Activated CD8-positive, alpha-beta T cell treated with anti-CD3 and anti-CD28 coated beads for 36 hours (primary cell): ENCODE data around the gene VIPR2. TPM values are rescaled to one million over a fixed set of nuclear protein-coding genes. Genes with fewer than 3 reads are reported as not detected.

Experiments used
- ATAC-seq: fragments of 200-7000 bp; cut with Tn5 transposase; one replicate; pipeline ENCODE4 v1.10.0; 2021; ENCODE audit warnings: mild to moderate bottlenecking, moderate library complexity
- CTCF ChIA-PET: fragments of 350-600 bp; sonication (Branson Sonifier 250); formaldehyde crosslinking; loops from one replicate; lab custom pipeline; 2021; ENCODE audit warnings: antibody characterized with exemption; lab: Charles Lee
- POLR2A ChIA-PET: fragments of 350-600 bp; sonication (Branson Sonifier 250); formaldehyde crosslinking; loops from one replicate; lab custom pipeline; 2021; ENCODE audit warnings: antibody characterized with exemption; lab: Charles Lee
- DNase-seq: peaks from one replicate; pipeline ENCODE4 v3.0.0-alpha.2; 2020
- H3K27ac Mint-ChIP-seq: one replicate; pipeline ENCODE4 v1.8.0; 2021; ENCODE audit warnings: mild to moderate bottlenecking, mixed read lengths
- H3K27me3 Mint-ChIP-seq: one replicate; pipeline ENCODE4 v1.8.0; 2021; ENCODE audit warnings: mixed read lengths
- H3K36me3 Mint-ChIP-seq: one replicate; pipeline ENCODE4 v1.8.0; 2021; ENCODE audit warnings: low read depth, mixed read lengths
- H3K4me1 Mint-ChIP-seq: one replicate; pipeline ENCODE4 v1.8.0; 2021; ENCODE audit warnings: low read depth, mixed read lengths
- H3K4me3 Mint-ChIP-seq: one replicate; pipeline ENCODE4 v1.8.0; 2021; ENCODE audit warnings: mild to moderate bottlenecking, moderate library complexity, mixed read lengths
- H3K9me3 Mint-ChIP-seq: one replicate; pipeline ENCODE4 v1.8.0; 2021; ENCODE audit warnings: mixed read lengths
- intact Hi-C: fragments of 100-400 bp; cut with micrococcal nuclease; formaldehyde crosslinking; loops from one replicate; pipeline ENCODE4 v1.10.0; 2022
- total RNA-seq, 2 experiments: library from RNA; stranded (reverse); gene quantifications; one replicate each; pipeline ENCODE4 v1.2.3, GENCODE V29; 2021
- TF ChIP-seq, protein P1 (sequence below): fragments of 200-600 bp; IDR thresholded peaks from one replicate; pipeline ENCODE4 v1.8.0; 2022; ENCODE audit warnings: antibody characterized with exemption, mild to moderate bottlenecking

The VIPR2 gene
- total RNA-seq, 2 experiments from 2014 or later = 0.09 TPM; not detected in 1

DNA sequence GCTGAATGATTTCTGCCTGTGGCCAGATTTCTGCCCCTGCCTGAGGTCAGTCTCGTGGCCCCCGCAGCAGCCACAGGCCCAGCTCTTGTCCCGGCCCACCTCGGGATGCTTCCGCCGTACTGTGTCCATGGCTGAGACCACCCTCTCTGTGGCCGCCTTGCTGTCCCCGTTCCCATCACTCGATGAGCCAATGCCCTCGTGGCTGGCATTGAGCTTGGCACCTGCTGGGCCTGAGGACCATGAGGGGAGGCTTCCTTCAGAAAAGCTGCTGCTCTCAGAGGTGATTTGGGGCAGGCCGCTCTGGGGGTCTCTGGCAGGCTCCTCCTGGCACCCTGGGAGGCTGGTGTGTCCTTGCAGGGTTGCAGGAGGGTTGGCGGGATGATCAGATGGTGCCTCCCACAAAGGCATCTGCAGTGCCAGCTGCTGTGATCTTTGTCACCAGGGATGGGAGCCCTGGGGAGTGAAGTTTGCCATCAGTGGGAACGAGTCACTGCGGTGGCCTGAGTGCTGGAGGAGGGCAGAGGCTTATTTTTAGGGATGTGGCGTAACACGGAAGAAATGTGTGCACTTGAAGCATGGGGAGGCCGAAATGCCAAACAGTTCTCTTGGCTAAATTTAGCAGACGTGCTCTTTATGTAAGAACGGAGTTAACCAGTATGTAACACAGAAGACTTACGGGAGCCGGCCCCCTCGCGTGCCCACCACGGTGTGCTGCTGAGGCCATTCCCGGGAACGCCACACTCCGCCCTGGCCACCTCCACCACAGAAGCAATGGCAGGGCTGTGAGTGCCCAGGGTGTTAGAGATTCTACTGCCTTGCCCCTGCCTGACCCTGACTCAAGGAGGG, 47.7 kb downstream of the VIPR2 start:
- no peaks in the 10 kb centered on the region for H3K4me1 Mint-ChIP-seq
- intact Hi-C loops = no loop called here
- H3K4me3 Mint-ChIP-seq = no peak overlapping the region
- no peak for ATAC-seq
- H3K27me3 Mint-ChIP-seq = no peaks in the 10 kb centered on the region
- ChIA-PET CTCF (interaction anchor here (0.8 to 1.6 kb wide), 2 partner anchors 49 to 120 kb away, joined by 3 read pairs; no protein-coding TSS in a partner anchor), POLR2A (no interaction called here)
- no peaks in the 10 kb centered on the region for H3K36me3 Mint-ChIP-seq
- DNase-seq = no peak
- H3K9me3 Mint-ChIP-seq = no peaks in the 10 kb centered on the region
- TF ChIP-seq, protein P1, sequence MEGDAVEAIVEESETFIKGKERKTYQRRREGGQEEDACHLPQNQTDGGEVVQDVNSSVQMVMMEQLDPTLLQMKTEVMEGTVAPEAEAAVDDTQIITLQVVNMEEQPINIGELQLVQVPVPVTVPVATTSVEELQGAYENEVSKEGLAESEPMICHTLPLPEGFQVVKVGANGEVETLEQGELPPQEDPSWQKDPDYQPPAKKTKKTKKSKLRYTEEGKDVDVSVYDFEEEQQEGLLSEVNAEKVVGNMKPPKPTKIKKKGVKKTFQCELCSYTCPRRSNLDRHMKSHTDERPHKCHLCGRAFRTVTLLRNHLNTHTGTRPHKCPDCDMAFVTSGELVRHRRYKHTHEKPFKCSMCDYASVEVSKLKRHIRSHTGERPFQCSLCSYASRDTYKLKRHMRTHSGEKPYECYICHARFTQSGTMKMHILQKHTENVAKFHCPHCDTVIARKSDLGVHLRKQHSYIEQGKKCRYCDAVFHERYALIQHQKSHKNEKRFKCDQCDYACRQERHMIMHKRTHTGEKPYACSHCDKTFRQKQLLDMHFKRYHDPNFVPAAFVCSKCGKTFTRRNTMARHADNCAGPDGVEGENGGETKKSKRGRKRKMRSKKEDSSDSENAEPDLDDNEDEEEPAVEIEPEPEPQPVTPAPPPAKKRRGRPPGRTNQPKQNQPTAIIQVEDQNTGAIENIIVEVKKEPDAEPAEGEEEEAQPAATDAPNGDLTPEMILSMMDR = no peak
- no peak overlapping the region for H3K27ac Mint-ChIP-seq

DNA sequence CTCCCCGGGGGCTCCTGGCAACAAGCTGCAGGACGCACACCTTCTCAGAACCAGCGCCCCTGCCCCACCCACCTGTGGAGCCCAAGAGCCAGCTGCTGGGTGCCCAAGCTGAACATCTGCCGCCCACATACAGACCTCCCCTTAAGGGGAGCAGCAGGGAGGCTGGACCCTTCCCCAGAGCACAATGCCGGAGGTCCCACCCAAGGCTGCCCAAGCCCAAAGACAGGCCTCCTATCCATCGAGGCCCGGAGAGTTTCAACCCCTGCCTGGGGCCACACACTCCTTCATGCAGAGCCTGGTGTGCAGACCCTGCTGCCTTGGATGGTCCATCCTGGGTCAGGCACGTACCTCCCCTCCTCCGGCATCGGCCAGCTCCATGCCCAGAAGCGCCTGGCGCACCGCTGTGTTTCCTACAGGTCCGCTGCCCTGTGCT, 48.7 kb downstream of the VIPR2 start:
- no peak for ATAC-seq
- Mint-ChIP-seq H3K4me1 (no peaks in the 10 kb centered on the region), H3K27me3 (no peaks in the 10 kb centered on the region), H3K4me3 (no peak overlapping the region), H3K9me3 (no peaks in the 10 kb centered on the region), H3K27ac (no peak overlapping the region), H3K36me3 (no peaks in the 10 kb centered on the region)
- TF ChIP-seq, protein P1 = no peak
- intact Hi-C loops = no loop called here
- ChIA-PET POLR2A (no interaction called here), CTCF (interaction anchor here (0.8 kb wide), 1 partner anchor 119 kb away, joined by 3 read pairs; no protein-coding TSS in a partner anchor)
- no peak for DNase-seq

- POLR2A ChIA-PET = no interaction called here
- Mint-ChIP-seq H3K27me3 (no peaks in the 10 kb centered on the region), H3K4me3 (no peak overlapping the region), H3K36me3 (no peaks in the 10 kb centered on the region), H3K9me3 (no peaks in the 10 kb centered on the region), H3K27ac (no peak overlapping the region), H3K4me1 (no peaks in the 10 kb centered on the region)
- no peak for ATAC-seq
- TF ChIP-seq, protein P1 = no peak
- DNase-seq = no peak
- intact Hi-C loops = no loop called here
- CTCF ChIA-PET = no interaction called here
Measured at GRCh38 chr7:159094919-159095915, 49.5 kb downstream of the VIPR2 start.

GRCh38 chr7:159094023-159094740, 50.5 kb downstream of the VIPR2 start:
- H3K27me3 Mint-ChIP-seq = no peaks in the 10 kb centered on the region
- TF ChIP-seq, protein P1 = no peak
- intact Hi-C loops = no loop called here
- no peaks in the 10 kb centered on the region for H3K9me3 Mint-ChIP-seq
- no peaks in the 10 kb centered on the region for H3K36me3 Mint-ChIP-seq
- no peak overlapping the region for H3K4me3 Mint-ChIP-seq
- ATAC-seq (no peak), DNase-seq (no peak)
- H3K27ac Mint-ChIP-seq = no peak overlapping the region
- ChIA-PET POLR2A (interaction anchor here (0.5 to 1.0 kb wide), 2 partner anchors 40 to 194 kb away, joined by 3 read pairs; no protein-coding TSS in a partner anchor), CTCF (no interaction called here)
- no peaks in the 10 kb centered on the region for H3K4me1 Mint-ChIP-seq
